Measurements from ENCODE around the gene KRTAP6-3. TPM values are rescaled to one million over a fixed set of nuclear protein-coding genes. Genes with fewer than 3 reads are reported as not detected.

Gene KRTAP6-3
- total RNA-seq (ENCODE audit: low replicate concordance), result not detected in 2 replicates

- no peak for DNase-seq (ENCODE audit: low read depth)
- no peak within 1 kb of the TSS for H3K4me3 ChIP-seq (ENCODE audit: low read depth, low read length)
- no peak for TF ChIP-seq CTCF (IDR thresholded peaks at IDR 0.05; ENCODE audit: insufficient read depth, low read length)
Measured at GRCh38 chr21:30592140-30592539, at the start of gene KRTAP6-3. Gene KRTAP6-3 (plus strand): TSS chr21:30592440. CDS start chr21:30592446, 6 bp downstream.

- no peak overlapping the region for H3K4me3 ChIP-seq (ENCODE audit: low read depth, low read length)
- no peak for DNase-seq (ENCODE audit: low read depth)
- TF ChIP-seq CTCF (IDR thresholded peaks at IDR 0.05; ENCODE audit: insufficient read depth, low read length), result no peak
Measured at GRCh38 chr21:30552782-30553181, 39.5 kb upstream of the KRTAP6-3 start.

- TF ChIP-seq CTCF (IDR thresholded peaks at IDR 0.05; ENCODE audit: insufficient read depth, low read length), result no peak
- H3K4me3 ChIP-seq (ENCODE audit: low read depth, low read length), result no peak overlapping the region
- DNase-seq (ENCODE audit: low read depth), result no peak
Measured at GRCh38 chr21:30555095-30555494, 37.1 kb upstream of the KRTAP6-3 start.

- no peak for DNase-seq (ENCODE audit: low read depth)
- no peak within 1 kb of the TSS for H3K4me3 ChIP-seq (ENCODE audit: low read depth, low read length)
- TF ChIP-seq CTCF (IDR thresholded peaks at IDR 0.05; ENCODE audit: insufficient read depth, low read length), result no peak
Measured at GRCh38 chr21:30561264-30561895, 30.9 kb upstream of the KRTAP6-3 start, which contains the start of gene KRTAP19-7. Gene KRTAP19-7 (minus strand): TSS chr21:30561314. CDS start chr21:30561289, 25 bp downstream.

DNA sequence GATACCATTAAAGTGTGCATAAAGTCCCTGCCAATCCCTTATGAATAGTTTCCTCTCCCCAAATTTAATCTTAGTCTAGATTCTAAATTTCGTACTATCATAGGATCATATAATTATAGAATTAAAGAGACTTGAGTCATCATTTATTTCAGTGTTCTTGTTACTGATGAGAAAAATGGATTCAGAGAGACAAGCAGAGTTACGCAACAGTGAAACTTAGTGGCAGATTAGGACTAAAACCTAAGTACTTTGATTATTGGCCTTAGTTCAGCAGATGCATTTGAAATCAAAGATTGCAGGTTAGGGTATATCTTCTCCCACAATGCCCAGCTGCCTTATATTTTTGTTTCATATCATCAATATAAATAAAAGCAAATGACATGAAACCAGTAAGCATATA lies 30.3 kb upstream of the KRTAP6-3 start:
- no peak for DNase-seq (ENCODE audit: low read depth)
- no peak for TF ChIP-seq CTCF (IDR thresholded peaks at IDR 0.05; ENCODE audit: insufficient read depth, low read length)
- H3K4me3 ChIP-seq (ENCODE audit: low read depth, low read length), result no peak overlapping the region

DNA sequence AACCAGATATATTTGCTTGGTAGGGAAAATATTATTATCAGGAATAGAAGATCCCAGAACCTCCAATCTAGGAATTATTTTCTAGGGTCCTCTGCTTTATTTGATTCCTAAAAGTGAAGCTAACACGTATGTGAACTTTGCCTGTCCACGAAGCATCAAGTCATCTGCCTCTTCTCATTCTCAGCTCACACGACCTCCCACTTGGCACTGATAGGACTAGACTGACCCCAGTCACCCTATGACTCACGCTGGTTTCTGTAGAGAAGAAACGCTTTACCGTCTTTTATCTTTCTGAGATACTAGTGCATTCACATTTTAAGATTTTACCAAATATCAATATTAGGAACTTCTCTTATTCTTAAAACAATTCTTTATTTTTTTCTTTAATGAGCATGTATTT lies 29.2 kb upstream of the KRTAP6-3 start:
- H3K4me3 ChIP-seq (ENCODE audit: low read depth, low read length), result no peak overlapping the region
- TF ChIP-seq CTCF (IDR thresholded peaks at IDR 0.05; ENCODE audit: insufficient read depth, low read length), result no peak
- no peak for DNase-seq (ENCODE audit: low read depth)

DNA sequence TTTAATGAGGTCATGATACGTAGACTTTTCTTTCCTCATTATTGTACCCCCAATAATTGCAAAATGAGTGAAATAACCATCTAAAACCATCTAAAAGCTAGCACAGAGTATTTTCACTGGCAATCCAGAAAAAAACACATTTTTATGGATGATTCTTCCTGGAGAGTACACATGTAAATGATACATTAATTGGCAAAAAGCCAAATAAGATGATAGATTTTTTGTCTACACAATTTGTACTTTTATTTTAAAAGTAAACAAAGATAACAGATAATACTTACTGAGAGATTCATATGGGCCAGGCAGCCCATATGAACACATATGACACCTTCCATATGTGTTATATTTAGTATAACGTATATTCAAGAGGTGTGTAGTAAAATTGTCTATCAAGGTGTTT lies 28.6 kb upstream of the KRTAP6-3 start:
- no peak for DNase-seq (ENCODE audit: low read depth)
- no peak overlapping the region for H3K4me3 ChIP-seq (ENCODE audit: low read depth, low read length)
- no peak for TF ChIP-seq CTCF (IDR thresholded peaks at IDR 0.05; ENCODE audit: insufficient read depth, low read length)

Measured in fibroblast of the aortic adventitia (primary cell).